B cell (primary cell): Measurements from ENCODE around the gene KCNG4. TPM values are rescaled to one million over a fixed set of nuclear protein-coding genes. Genes with fewer than 3 reads are reported as not detected.

Experiments
- ATAC-seq: fragments of 200-7000 bp; cut with Tn5 transposase; one replicate; pipeline ENCODE4 v1.10.0; 2021; ENCODE audit warnings: low read depth, mild to moderate bottlenecking, moderate number of reproducible peaks, moderate library complexity
- CTCF ChIA-PET: fragments of 350-600 bp; sonication (Branson Sonifier 250); formaldehyde crosslinking; loops from one replicate; lab custom pipeline; 2021; ENCODE audit warnings: antibody characterized with exemption, inconsistent platforms; lab: Charles Lee
- POLR2A ChIA-PET: fragments of 350-600 bp; sonication (Branson Sonifier 250); formaldehyde crosslinking; loops from one replicate; lab custom pipeline; 2021; ENCODE audit warnings: antibody characterized with exemption; lab: Charles Lee
- DNase-seq: peaks from one replicate; pipeline ENCODE4 v3.0.0; 2013
- H2AFZ ChIP-seq: 2 replicates; pipeline ENCODE4 v1.6.1; 2012; ENCODE audit warnings: mild to moderate bottlenecking, low read depth, low read length; ENCODE audit not compliant: insufficient read depth, poor library complexity, severe bottlenecking
- H3K27ac ChIP-seq, 2 donors: 1 replicate in 1 of 2; 2 replicates in 1 of 2; pipeline ENCODE4 v1.5.1; 2012 to 2013; ENCODE audit warnings: low read length in 2 of 2, mild to moderate bottlenecking in 2 of 2, moderate library complexity in 1 of 2
- H3K27me3 ChIP-seq, 4 experiments: fragments of 200-600 bp in 1 of 4; sonication (generic) in 1 of 4; replicated peaks in 1 of 4; 1 replicate in 2 of 4; 2 replicates in 2 of 4; pipeline versions ENCODE4 v1.6.1 to v1.7.0; 2013 to 2016; ENCODE audit warnings: low read length in 3 of 4, mild to moderate bottlenecking in 2 of 4, mixed read lengths in 1 of 4, moderate library complexity in 1 of 4; ENCODE audit not compliant: insufficient read depth in 4 of 4, control insufficient read depth in 3 of 4; ENCODE audit errors: control extremely low read depth in 1 of 4
- H3K36me3 ChIP-seq, 2 experiments: replicated peaks in 1 of 2; 1 replicate in 1 of 2; 2 replicates in 1 of 2; pipeline versions ENCODE4 v1.6.1 to v1.7.1; 2013; ENCODE audit warnings: low read length in 1 of 2; ENCODE audit not compliant: insufficient read depth in 2 of 2, control insufficient read depth in 1 of 2; ENCODE audit errors: control extremely low read depth in 1 of 2, extremely low read depth in 1 of 2
- H3K4me1 ChIP-seq, 2 donors: fragments of 200-600 bp in 1 of 2; sonication (generic) in 1 of 2; 1 replicate in 1 of 2; 2 replicates in 1 of 2; pipeline versions ENCODE4 v1.5.1 to v1.6.1; 2013 to 2017; ENCODE audit warnings: low read length in 2 of 2; ENCODE audit not compliant: control insufficient read depth in 2 of 2, insufficient read depth in 2 of 2
- H3K4me2 ChIP-seq: replicated peaks from 2 replicates; pipeline ENCODE3; 2012; ENCODE audit warnings: mild to moderate bottlenecking, low read depth, low read length; ENCODE audit not compliant: poor library complexity, severe bottlenecking
- H3K4me3 ChIP-seq, 5 experiments: fragments of 200-600 bp in 1 of 5; sonication (generic) in 1 of 5; 1 replicate in 3 of 5; 2 replicates in 2 of 5; pipeline versions ENCODE4 v1.5.1 to v1.7.0; 2011 to 2016; ENCODE audit warnings: low read length in 4 of 5, mild to moderate bottlenecking in 4 of 5, low read depth in 2 of 5, control low read depth in 1 of 5, moderate library complexity in 1 of 5; ENCODE audit not compliant: insufficient read depth in 1 of 5; ENCODE audit errors: control extremely low read depth in 1 of 5, extremely low read depth in 1 of 5
- H3K79me2 ChIP-seq: fragments of 200-600 bp; sonication (generic); one replicate; pipeline ENCODE4 v1.6.0; 2016; ENCODE audit warnings: low read length; ENCODE audit not compliant: control insufficient read depth, insufficient read depth
- H3K9ac ChIP-seq: fragments of 200-600 bp; sonication (generic); 2 replicates; pipeline ENCODE4 v1.6.1; 2017; ENCODE audit warnings: mild to moderate bottlenecking, low read length, moderate library complexity
- H3K9me3 ChIP-seq, 3 donors: one replicate each; pipeline versions ENCODE4 v1.6.1 to v1.7.1; 2013; ENCODE audit warnings: low read length in 2 of 3; ENCODE audit not compliant: control insufficient read depth in 2 of 3, insufficient read depth in 1 of 3; ENCODE audit errors: control extremely low read depth in 1 of 3
- H4K20me1 ChIP-seq: 2 replicates; pipeline ENCODE4 v1.6.0; 2012; ENCODE audit warnings: mild to moderate bottlenecking, low read length; ENCODE audit not compliant: insufficient read depth, control insufficient read depth, poor library complexity, severe bottlenecking
- H3K27ac Mint-ChIP-seq: one replicate; pipeline ENCODE4 v1.8.0; 2021; ENCODE audit warnings: mixed read lengths
- H3K27me3 Mint-ChIP-seq: one replicate; pipeline ENCODE4 v1.8.0; 2021; ENCODE audit warnings: mixed read lengths
- H3K4me1 Mint-ChIP-seq: one replicate; pipeline ENCODE4 v1.8.0; 2021; ENCODE audit warnings: mixed read lengths
- H3K4me3 Mint-ChIP-seq: one replicate; pipeline ENCODE4 v1.8.0; 2021; ENCODE audit warnings: mixed read lengths
- H3K9me3 Mint-ChIP-seq: one replicate; pipeline ENCODE4 v1.8.0; 2022; ENCODE audit warnings: mixed read lengths; ENCODE audit not compliant: insufficient read depth
- EZH2 ChIP-seq: IDR thresholded peaks from 2 replicates; pipeline ENCODE4 v1.6.1; 2012; ENCODE audit warnings: borderline replicate concordance, low read depth, mild to moderate bottlenecking, moderate library complexity, low read length; ENCODE audit not compliant: insufficient read depth, poor library complexity, severe bottlenecking
- WGBS: methylation state at CpG from one replicate; pipeline ENCODE4 v1.1.5; 2013; ENCODE audit warnings: missing lambda C conversion rate; ENCODE audit not compliant: insufficient coverage; 5-methylcytosine and 5-hydroxymethylcytosine counted together
- intact Hi-C: fragments of 100-400 bp; cut with micrococcal nuclease; formaldehyde crosslinking; loops from one replicate; pipeline ENCODE4 v1.10.0; 2022
- polyA plus RNA-seq: library from polyadenylated mRNA; depleted of rRNA; stranded (reverse); fragments of >200 nt; gene quantifications from 2 replicates; pipeline ENCODE4 v1.2.3, GENCODE V29; 2012
- total RNA-seq, 2 donors: library from RNA; stranded (reverse); fragments of 120-200 nt in 1 of 2; gene quantifications; 1 replicate in 1 of 2; 2 replicates in 1 of 2; pipeline versions ENCODE4 v1.2.3 to v1.2.4, GENCODE V29; 2013 to 2022
- TF ChIP-seq, protein P1 (sequence below): fragments of 200-600 bp; IDR thresholded peaks from one replicate; pipeline ENCODE4 v1.8.0; 2022; ENCODE audit warnings: antibody characterized with exemption, mild to moderate bottlenecking

KCNG4 gene
- total and polyA plus RNA-seq, 2 donors (not counting 1 experiment from before 2014, with no cell fraction given), result not detected

DNA sequence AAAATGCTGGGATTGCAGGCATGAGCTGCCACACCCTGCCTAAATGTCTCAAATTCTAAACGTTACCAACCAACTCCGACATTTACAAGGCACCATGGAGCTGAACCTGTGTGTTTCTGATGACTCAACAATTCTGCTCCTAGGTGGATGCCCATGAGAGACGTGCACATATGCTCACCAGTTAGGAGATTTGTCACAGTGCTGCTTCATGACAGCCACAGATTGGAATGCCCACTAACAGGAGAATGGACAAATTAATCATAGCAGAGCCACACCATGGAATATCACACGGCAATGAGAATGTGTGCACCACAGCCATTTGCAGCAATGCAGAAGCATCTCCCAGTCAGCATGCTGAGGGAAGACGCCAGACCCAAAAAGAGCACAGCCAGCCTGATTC lies 8.0 kb upstream of the KCNG4 start:
- Mint-ChIP-seq H3K27ac (no peak overlapping the region), H3K9me3 (peaks cover 4% of the 10 kb centered on the region), H3K27me3 (peaks cover 19% of the 10 kb centered on the region), H3K4me3 (no peak overlapping the region), H3K4me1 (no peaks in the 10 kb centered on the region)
- no peak overlapping the region for H3K27ac ChIP-seq
- ChIA-PET CTCF (no interaction called here), POLR2A (no interaction called here)
- H3K79me2 ChIP-seq, result no peaks in the 10 kb centered on the region
- ATAC-seq (no peak), DNase-seq (no peak)
- WGBS, result 97% methylated on average over 5 of the region's 5 CpGs
- H3K4me1 ChIP-seq, result no peaks in the 10 kb centered on the region
- no peak for TF ChIP-seq EZH2
- TF ChIP-seq, protein P1, sequence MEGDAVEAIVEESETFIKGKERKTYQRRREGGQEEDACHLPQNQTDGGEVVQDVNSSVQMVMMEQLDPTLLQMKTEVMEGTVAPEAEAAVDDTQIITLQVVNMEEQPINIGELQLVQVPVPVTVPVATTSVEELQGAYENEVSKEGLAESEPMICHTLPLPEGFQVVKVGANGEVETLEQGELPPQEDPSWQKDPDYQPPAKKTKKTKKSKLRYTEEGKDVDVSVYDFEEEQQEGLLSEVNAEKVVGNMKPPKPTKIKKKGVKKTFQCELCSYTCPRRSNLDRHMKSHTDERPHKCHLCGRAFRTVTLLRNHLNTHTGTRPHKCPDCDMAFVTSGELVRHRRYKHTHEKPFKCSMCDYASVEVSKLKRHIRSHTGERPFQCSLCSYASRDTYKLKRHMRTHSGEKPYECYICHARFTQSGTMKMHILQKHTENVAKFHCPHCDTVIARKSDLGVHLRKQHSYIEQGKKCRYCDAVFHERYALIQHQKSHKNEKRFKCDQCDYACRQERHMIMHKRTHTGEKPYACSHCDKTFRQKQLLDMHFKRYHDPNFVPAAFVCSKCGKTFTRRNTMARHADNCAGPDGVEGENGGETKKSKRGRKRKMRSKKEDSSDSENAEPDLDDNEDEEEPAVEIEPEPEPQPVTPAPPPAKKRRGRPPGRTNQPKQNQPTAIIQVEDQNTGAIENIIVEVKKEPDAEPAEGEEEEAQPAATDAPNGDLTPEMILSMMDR, result no peak
- no peak overlapping the region for H3K4me3 ChIP-seq
- no peaks in the 10 kb centered on the region for H3K9me3 ChIP-seq
- H3K27me3 ChIP-seq, result peaks cover 0 to 3% (median 0%) of the 10 kb centered on the region in 4 experiments
- H3K4me2 ChIP-seq, result no peak overlapping the region
- no peaks in the 10 kb centered on the region for H4K20me1 ChIP-seq
- intact Hi-C loops, result no loop called here
- no peaks in the 10 kb centered on the region for H3K36me3 ChIP-seq
- H2AFZ ChIP-seq, result no peak overlapping the region
- H3K9ac ChIP-seq, result no peak overlapping the region

DNA sequence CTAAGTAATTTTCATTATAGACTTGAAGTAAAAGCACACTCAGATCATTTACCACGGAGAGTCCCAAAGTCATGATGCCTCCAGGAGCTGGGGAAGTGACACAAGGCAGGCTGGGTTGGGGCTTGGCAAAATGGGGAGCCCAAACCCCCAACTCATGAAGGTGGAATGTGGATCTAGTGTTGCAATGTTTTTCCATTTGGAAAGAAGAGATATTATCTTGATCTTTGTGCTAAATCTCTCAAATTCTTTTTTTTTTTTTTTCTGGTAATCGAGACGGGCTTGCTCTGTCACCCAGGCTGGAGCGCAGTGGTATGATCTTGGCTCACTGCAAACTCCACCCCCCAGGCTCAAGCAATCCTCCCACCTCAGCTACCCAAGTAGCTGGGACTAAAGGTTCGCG lies 7.5 kb upstream of the KCNG4 start:
- no CpG with 5 or more reads among the region's 6 CpGs for WGBS
- DNase-seq (no peak), ATAC-seq (no peak)
- no peaks in the 10 kb centered on the region for H3K79me2 ChIP-seq
- H2AFZ ChIP-seq, result no peak overlapping the region
- Mint-ChIP-seq H3K9me3 (peaks cover 4% of the 10 kb centered on the region), H3K4me1 (no peaks in the 10 kb centered on the region), H3K27me3 (peaks cover 19% of the 10 kb centered on the region), H3K4me3 (no peak overlapping the region), H3K27ac (no peak overlapping the region)
- H4K20me1 ChIP-seq, result no peaks in the 10 kb centered on the region
- intact Hi-C loops, result no loop called here
- no peaks in the 10 kb centered on the region for H3K9me3 ChIP-seq
- H3K36me3 ChIP-seq, result no peaks in the 10 kb centered on the region
- ChIA-PET CTCF (no interaction called here), POLR2A (no interaction called here)
- no peak overlapping the region for H3K27ac ChIP-seq
- no peak overlapping the region for H3K4me2 ChIP-seq
- H3K27me3 ChIP-seq, result peaks cover 0 to 3% (median 0%) of the 10 kb centered on the region in 4 experiments
- no peak overlapping the region for H3K9ac ChIP-seq
- H3K4me3 ChIP-seq, result no peak overlapping the region
- TF ChIP-seq, protein P1, result no peak
- no peak for TF ChIP-seq EZH2
- no peaks in the 10 kb centered on the region for H3K4me1 ChIP-seq
